ENCODE results near the gene GSDMA.
"Not testable (repeated sequence)": the region's sequence is repeated elsewhere in the genome, so short reads cannot be mapped to it uniquely, and the experiment has no call there.

The GSDMA gene

GRCh38 chr17:39929646-39930407, 33.0 kb upstream of the GSDMA start:
- DNase-seq, result peak; percentile 87

DNA sequence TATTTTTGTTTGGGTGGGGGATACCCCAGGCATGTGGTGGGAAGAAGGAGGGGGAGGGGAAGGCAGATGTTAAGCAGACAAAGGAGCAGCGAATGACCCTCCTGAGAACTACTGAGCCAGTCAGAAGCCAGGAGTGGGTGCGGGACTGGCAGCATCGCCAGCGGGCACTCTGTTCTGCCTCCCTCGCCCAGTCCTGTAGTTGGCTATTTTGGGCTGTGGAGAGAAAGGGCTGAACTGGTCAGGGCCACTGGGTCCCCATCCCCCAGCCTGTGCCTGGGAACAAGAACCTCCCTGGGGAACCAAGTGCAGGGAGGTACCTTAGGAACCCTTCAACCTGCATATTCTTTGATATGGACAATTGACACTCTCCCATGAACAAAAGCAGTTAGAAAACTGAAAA, 28.9 kb upstream of the GSDMA start:
- DNase-seq, result no peak

DNA sequence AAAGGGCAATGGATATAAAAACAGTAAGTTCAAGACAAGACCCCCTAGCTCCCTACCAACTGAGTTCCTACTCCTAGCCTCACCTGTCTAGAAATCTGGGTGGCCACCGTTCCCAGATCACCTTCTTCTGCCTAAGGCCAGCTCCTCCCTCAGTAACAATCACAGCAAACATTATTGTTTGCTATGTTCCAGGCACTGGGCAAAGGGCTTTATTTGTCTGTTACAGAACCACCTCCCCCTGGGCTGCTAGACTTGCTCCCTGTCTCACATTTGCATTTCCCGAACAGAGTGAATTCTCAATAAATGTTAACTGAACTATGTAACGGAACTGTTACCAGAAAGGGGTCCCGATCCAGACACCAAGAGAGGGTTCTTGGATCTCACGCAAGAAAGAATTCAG, 28.5 kb upstream of the GSDMA start:
- DNase-seq, result no peak

GRCh38 chr17:39935909-39936308, 26.9 kb upstream of the GSDMA start:
- DNase-seq, result no peak

- DNase-seq, result no peak
These were observed 25.4 kb upstream of the GSDMA start for GRCh38 chr17:39937447-39937846.

GRCh38 chr17:39938140-39938869, 24.5 kb upstream of the GSDMA start:
- DNase-seq, result no peak

DNA sequence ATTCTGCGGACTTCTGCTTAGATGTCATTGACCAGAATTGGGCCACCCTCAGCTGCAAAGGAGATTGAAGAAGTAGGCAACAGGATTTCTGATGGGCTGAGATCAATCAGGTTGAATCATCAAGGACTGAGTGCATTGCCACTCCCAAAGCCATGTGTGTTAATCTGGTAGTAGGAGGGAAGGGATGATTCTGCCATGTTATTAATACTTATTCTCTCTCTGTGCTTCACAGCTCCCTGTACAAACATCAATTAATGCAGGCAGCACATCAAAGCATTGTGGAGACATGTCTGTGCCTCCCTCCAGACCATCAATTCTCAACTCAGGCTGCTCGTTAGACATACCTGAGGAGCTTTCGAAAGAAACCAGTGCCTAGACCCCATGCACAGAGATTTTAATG, 23.7 kb upstream of the GSDMA start:
- no peak for DNase-seq

DNA sequence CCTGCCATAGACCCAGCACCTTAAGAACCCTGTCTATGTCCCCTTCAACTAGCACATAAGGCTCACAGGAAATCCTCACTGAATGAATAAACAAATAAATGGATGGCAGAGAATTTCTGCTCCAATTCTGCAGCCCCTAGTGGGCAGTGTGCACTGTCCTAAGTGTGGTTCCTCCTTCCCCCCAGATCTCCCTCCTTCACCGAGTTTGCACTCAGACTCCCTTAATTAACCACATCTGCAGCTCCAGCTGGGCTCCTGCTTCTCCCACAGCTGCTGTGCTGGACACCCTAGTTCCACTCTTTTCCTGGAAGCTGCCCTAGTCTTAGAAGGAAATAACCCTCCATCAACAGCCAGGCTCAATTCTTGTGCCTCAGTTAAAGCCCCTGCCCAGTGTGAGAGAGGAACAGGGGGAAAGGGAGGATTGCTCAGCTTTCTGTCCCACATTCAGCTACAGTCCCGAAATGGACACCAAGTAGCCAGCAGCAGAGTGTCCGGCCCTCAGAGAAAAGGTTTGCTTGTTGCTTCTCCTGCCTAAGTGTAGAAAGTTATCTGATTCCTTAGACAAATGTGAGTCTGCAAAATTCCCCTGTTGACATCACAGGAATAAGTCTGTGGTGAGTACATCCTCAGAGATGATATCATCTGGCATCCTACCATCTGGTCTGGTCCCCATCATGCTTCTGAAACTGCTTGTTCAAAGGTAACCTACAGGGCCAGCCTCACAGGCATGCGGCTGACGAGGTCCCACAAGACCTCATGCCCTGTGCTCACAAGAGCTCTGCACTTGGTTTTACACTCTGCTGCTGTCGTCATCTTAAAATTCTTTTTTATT, 23.0 kb upstream of the GSDMA start:
- peak; percentile 79 for DNase-seq

DNA sequence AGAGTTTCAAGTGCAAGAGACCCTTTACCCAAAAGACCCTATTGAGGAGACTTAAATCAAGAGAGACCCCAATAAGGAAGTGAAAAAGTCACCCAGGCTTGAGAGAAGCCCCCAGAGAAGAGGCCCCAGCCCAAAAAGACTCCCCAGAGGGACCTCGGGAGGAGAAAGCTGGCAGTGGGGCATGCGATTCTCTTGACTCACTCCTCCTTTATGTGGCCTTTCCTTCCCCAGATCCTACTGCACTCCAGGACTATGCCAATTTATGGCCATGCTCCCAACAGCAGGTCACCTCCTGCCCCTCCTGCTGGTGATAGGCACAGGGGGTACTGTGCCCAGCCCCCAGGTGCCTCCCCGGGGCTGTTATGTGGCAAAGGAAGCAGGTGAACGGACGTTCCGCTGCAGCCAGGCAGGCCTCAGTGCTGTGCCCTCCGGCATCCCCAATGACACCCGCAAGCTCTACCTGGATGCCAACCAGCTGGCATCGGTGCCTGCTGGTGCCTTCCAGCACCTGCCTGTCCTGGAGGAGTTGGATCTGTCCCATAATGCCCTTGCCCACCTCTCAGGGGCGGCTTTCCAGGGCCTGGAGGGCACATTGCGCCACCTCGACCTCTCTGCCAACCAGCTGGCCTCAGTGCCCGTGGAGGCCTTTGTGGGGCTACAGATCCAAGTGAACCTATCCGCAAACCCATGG, 19.0 kb upstream of the GSDMA start:
- DNase-seq, result no peak

GRCh38 chr17:39944393-39944711, 18.5 kb upstream of the GSDMA start:
- no peak for DNase-seq

GRCh38 chr17:39946551-39947330, 16.1 kb upstream of the GSDMA start:
- DNase-seq, result no peak

DNA sequence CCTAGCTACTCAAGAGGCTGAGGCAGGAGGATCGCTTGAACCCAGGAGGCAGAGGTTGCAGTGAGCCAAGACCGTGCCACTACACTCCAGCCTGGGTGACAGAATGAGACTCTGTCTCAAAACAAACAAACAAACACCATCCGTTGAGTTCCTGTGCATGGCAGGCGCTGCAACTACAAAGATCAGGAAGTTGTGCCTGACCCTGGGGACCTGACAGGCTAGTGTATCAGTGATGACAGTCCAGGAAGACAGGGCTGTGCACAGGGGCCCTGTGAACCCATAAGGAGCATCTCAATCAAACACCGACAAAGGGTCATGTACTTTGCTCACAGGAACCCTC, 14.3 kb upstream of the GSDMA start:
- not testable (repeated sequence) for DNase-seq

DNA sequence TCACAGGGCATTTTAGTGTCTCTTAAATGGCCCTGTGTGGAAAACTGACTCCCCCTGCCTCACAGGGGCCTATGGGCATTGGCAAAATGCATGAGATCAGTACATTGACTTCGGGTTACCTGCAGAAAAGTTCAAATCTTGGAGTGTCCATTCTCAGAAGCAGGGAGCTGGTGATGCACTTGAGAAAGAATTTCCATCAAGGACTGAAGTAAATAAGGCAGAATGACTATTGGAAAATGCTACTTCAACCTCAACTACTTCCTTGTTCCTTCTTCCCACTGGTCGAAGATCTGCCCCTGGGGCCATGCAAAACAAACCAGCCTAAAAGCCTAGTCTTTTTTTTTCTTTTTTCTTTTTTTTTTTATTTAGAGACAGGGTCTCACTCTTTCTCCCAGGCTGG, 13.8 kb upstream of the GSDMA start:
- no peak for DNase-seq

GRCh38 chr17:39950871-39951348, 11.9 kb upstream of the GSDMA start:
- peak; percentile 33 for DNase-seq

DNA sequence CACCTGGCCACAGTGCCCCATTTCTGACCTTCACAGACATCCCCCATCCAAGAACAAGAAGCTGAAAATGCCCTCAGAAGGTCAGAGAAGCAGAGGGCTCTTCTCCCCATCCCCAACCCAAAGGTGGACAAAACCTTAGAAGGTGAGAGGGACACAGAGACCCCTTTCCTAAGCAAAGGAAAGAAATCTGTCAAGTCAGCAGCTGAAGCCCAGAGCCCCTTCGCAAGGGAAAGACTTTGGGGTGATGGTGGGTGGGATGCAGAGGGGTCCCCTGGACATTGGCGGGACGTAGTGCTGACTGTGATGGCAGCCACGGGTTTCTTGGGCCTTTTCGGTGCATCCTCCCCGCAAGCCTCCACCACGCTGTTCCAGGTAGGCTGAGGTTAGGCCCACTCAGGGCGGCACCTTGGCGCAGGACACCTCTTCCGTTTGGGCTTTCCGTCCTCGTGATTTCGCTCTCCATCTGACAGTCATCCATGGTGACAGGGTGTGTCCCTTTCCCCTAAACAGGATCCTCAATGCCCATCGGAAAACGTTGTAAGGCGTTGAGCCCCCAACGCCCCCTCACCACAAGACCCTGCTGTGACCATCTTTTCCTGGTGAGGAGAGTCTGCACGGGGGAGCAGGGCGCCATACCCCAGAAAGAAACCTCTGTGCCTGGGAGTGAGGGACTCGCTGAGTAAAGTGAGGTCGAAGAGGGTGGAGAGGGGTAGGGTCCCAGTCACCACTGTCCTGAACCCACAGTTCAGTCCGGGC, 10.7 kb upstream of the GSDMA start:
- no peak for DNase-seq

- peak; percentile 95 for DNase-seq
These were observed 9.9 kb upstream of the GSDMA start for GRCh38 chr17:39952680-39953470.

DNA sequence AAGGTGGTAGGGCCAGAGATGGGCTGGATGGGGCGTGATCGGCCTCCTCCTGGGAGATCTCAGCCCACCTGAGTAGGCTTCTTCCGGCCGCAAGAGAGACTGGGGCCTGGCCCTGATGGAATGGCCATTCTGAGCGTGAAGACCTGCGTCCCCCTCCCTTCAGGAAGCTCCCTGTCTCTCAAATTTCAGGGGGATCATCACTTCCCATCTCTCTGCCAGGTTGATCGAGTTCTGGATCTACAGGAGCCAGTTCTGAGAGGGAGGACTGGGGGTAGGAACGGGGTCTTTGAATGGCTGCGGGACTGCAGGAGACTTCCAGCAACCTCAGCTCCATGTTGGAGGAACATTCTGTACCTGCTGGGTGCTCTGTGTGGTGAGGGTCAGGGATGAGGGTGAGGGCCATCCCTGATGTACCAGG, 9.3 kb upstream of the GSDMA start:
- no peak for DNase-seq

GRCh38 chr17:39954876-39955275, 7.9 kb upstream of the GSDMA start:
- DNase-seq, result no peak

DNA sequence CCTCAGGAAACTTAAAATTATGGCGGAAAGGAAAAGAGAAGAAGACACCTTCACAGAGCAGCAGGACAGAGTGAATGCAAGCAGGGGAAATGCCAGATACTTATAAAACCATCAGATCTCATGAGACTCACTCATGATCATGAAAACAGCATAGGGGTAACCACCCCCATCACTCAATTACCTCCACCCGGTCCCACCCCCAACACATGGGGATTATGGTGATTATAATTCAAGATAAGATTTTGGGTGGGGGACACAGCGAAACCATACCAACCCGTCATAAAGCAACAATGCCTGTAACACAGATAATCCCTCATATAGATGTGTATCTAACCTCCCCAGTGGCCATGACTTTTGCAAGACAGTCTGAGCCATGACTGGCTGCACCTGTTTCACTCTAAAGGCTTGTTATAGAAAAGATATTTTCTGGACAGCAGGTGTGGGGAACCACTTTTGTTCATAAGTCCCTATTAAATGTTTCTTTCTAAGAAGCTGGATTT, 7.0 kb upstream of the GSDMA start:
- no peak for DNase-seq

DNA sequence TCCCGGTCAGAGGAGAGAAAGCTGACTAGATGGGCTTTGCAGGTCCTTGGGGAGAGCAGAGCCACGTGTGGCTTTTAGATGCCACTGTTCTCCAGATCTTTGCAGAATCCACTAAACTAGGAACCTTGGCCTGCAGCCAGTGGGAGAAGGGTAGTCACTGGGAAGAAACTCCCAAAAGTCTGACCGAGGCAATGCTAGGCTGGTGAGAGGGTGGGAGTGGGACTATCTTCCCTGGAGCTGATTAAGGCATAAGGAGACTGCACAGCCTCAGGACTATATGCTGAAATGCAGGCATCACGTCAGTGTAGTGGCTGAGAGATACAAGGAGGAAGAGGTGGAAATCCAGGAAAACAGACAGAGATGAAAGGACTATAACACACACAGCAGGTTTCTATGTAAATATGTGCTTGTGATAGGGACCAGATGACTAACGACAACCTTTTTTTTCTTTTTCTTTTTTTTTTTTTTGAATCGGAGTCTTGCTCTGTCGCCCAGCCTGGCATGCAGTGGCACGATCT, 2.2 kb upstream of the GSDMA start:
- DNase-seq, result peak; percentile 35
